Left ventricle myocardium inferior (tissue), 1 donor: Measurements from ENCODE around the gene CAP2. TPM values are rescaled to one million over a fixed set of nuclear protein-coding genes. Genes with fewer than 3 reads are reported as not detected.

Experiments
- DNase-seq: peaks from one replicate; pipeline ENCODE4 v3.0.0-alpha.2; 2020
- H3K27ac ChIP-seq: fragments of 200-600 bp; replicated peaks from 2 replicates; pipeline ENCODE4 v1.8.0; 2021
- H3K27me3 ChIP-seq: fragments of 200-600 bp; 2 replicates; pipeline ENCODE4 v1.8.0; 2021; ENCODE audit warnings: low read depth
- H3K36me3 ChIP-seq: fragments of 200-600 bp; 2 replicates; pipeline ENCODE4 v1.8.0; 2021
- H3K4me1 ChIP-seq: fragments of 200-600 bp; 2 replicates; pipeline ENCODE4 v1.8.0; 2021
- H3K4me3 ChIP-seq: fragments of 200-600 bp; 2 replicates; pipeline ENCODE4 v1.8.0; 2021; ENCODE audit warnings: mild to moderate bottlenecking, moderate library complexity
- H3K9me3 ChIP-seq: fragments of 200-600 bp; replicated peaks from 2 replicates; pipeline ENCODE4 v1.8.0; 2021
- intact Hi-C: fragments of 100-400 bp; cut with micrococcal nuclease; formaldehyde crosslinking; loops from one replicate; pipeline ENCODE4 v1.11.0; 2022
- total RNA-seq: library from RNA; stranded (reverse); fragmentation: NEBNext Ultra II Directional; extraction: Animal tissue kit (Norgen Biotek cat#: 25700); gene quantifications from one replicate; pipeline ENCODE4 v1.2.1, GENCODE V29; 2021
- TF ChIP-seq, protein P1 (sequence below): fragments of 200-600 bp; IDR thresholded peaks from 2 replicates; pipeline ENCODE4 v1.8.0; 2021; ENCODE audit warnings: antibody characterized with exemption, mild to moderate bottlenecking, borderline replicate concordance
- donor health status: DM: no; HTN: yes; CAD: no; lungs with severe emphysema.

Gene CAP2
- total RNA-seq, 1 donor from 2014 or later = 149 TPM

DNA sequence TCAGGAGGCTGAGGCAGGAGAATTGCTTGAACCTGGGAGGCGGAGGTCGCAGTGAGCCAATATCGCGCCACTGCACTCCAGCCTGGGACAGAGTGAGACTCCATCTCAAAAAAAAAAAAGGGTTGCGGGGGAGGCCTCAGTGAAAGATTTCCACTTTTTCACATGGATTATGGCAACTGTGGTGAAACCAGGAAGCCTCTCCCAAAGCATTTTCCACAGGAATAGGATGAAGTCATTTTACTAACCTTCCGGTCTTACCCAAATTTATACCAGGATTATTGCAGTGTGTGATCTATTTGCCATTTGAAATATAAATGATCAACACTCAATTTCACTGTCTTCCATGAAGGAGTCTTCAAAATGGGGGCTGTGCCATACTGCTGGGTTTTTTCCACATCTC lies 113.1 kb downstream of the CAP2 start:
- H3K36me3 ChIP-seq = peaks cover 3% of the 10 kb centered on the region
- H3K27me3 ChIP-seq = no peaks in the 10 kb centered on the region
- no peaks in the 10 kb centered on the region for H3K4me1 ChIP-seq
- H3K4me3 ChIP-seq = no peak overlapping the region
- no peak overlapping the region for H3K27ac ChIP-seq
- H3K9me3 ChIP-seq = no peaks in the 10 kb centered on the region
- no peak for DNase-seq
- TF ChIP-seq, protein P1, sequence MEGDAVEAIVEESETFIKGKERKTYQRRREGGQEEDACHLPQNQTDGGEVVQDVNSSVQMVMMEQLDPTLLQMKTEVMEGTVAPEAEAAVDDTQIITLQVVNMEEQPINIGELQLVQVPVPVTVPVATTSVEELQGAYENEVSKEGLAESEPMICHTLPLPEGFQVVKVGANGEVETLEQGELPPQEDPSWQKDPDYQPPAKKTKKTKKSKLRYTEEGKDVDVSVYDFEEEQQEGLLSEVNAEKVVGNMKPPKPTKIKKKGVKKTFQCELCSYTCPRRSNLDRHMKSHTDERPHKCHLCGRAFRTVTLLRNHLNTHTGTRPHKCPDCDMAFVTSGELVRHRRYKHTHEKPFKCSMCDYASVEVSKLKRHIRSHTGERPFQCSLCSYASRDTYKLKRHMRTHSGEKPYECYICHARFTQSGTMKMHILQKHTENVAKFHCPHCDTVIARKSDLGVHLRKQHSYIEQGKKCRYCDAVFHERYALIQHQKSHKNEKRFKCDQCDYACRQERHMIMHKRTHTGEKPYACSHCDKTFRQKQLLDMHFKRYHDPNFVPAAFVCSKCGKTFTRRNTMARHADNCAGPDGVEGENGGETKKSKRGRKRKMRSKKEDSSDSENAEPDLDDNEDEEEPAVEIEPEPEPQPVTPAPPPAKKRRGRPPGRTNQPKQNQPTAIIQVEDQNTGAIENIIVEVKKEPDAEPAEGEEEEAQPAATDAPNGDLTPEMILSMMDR = no peak
- intact Hi-C loops = no loop called here

DNA sequence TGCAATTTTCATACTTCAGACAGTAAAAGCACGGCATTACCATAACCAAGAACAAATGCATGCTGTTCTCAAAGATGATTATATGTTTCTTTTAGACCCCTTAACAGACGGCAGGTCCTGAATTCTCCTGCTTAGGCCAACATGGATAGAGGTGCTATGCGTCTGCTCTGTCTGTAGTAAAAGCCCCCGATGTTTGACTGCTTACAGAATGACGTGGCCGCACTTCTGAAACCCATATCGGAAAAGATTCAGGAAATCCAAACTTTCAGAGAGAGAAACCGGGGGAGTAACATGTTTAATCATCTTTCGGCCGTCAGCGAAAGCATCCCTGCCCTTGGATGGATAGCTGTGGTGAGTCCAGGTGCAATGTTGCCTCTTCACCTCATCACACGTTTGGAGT lies 113.6 kb downstream of the CAP2 start:
- H3K36me3 ChIP-seq = peaks cover 3% of the 10 kb centered on the region
- H3K27ac ChIP-seq = no peak overlapping the region
- H3K9me3 ChIP-seq = no peaks in the 10 kb centered on the region
- no peak overlapping the region for H3K4me3 ChIP-seq
- H3K4me1 ChIP-seq = no peaks in the 10 kb centered on the region
- DNase-seq = no peak
- TF ChIP-seq, protein P1 = no peak
- no peaks in the 10 kb centered on the region for H3K27me3 ChIP-seq
- intact Hi-C loops = no loop called here

DNA sequence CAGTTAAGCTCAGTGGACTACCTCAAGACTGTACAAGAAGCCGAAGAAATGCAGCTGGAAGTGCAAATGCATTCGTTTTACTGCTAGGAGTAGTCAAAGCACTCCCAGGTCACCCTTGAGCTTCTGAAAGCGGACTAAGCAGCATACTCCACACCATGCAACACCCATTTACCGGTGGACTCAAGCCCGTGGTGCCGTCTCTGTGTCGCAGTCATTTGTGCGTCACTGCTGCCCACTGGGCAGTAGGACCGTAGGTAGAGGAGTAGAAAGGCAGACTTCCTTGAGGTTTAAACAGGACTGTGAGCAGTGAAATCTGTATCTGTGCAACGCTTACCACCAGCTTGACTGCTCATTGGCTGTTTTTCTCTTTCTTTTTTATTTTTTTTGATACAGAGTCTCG lies 117.7 kb downstream of the CAP2 start:
- H3K27me3 ChIP-seq = no peaks in the 10 kb centered on the region
- H3K9me3 ChIP-seq = no peaks in the 10 kb centered on the region
- peaks cover 22% of the 10 kb centered on the region for H3K36me3 ChIP-seq
- H3K4me3 ChIP-seq = no peak overlapping the region
- DNase-seq = no peak
- no peaks in the 10 kb centered on the region for H3K4me1 ChIP-seq
- no peak overlapping the region for H3K27ac ChIP-seq
- TF ChIP-seq, protein P1 = no peak
- intact Hi-C loops = no loop called here

DNA sequence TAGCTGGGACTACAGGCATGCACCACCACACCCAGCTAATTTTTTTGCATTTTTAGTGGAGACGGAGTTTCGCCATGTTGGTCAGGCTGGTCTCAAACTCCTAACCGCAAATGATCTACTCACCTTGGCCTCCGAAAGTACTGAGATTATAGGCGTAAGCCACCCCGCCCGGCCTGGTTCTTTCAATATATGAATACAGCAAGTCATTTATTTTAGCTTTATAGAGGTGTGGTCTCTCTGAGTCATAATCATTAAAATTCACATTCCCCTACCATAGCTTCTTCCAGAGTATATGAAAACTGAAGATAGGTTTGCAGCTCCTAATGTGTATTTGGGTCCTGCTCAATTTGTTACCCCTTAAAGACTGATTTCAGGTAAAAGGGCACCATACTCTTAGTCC lies 118.2 kb downstream of the CAP2 start:
- no peak overlapping the region for H3K4me3 ChIP-seq
- no peaks in the 10 kb centered on the region for H3K4me1 ChIP-seq
- DNase-seq = no peak
- no peaks in the 10 kb centered on the region for H3K9me3 ChIP-seq
- TF ChIP-seq, protein P1 = no peak
- H3K27ac ChIP-seq = no peak overlapping the region
- H3K27me3 ChIP-seq = no peaks in the 10 kb centered on the region
- H3K36me3 ChIP-seq = peaks cover 22% of the 10 kb centered on the region
- intact Hi-C loops = no loop called here

DNA sequence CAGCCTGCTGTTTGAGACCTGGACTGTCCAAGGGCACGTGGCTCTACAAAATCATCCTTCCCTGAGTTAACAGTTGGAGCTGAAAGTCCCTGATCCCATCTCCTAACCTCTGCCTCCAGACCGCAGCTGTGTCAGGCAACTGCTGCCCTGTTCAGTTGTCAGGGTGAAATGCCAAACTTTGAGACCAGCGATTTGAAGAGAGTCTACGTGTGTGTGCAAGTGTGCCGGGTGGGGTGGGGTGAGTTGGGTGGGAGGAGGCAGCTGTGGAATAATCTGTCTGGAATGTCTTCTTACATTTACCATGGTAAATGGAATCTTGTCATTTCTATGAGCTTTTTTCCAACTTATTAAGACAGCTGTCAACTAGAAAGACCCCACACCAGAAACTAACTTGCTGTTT lies 125.7 kb downstream of the CAP2 start:
- Histone ChIP-seq H3K36me3 (peaks cover 14% of the 10 kb centered on the region), H3K27ac (no peak overlapping the region), H3K4me1 (no peaks in the 10 kb centered on the region), H3K4me3 (no peak overlapping the region), H3K9me3 (no peaks in the 10 kb centered on the region), H3K27me3 (no peaks in the 10 kb centered on the region)
- TF ChIP-seq, protein P1 = no peak
- DNase-seq = no peak
- intact Hi-C loops = no loop called here

DNA sequence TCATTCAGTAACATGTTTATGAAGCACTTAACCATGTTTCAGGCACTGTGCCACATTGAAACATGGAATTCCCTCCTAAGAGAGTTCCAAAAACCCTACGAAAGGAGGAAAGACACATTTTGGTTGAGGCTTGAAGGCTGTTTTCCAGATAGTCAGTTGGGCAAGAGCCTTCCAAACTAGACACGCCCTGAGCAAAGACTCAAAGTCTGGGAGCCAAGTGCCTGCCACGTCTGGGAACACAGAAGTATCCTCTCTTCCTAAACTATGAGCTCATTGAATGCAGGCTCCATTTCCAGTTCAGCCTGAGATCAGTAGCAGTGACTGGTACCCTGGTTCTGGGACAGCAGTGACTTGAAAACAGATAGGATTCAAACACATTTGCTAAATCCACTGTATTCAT lies 132.2 kb downstream of the CAP2 start:
- no peaks in the 10 kb centered on the region for H3K9me3 ChIP-seq
- H3K4me1 ChIP-seq = peaks cover 4% of the 10 kb centered on the region
- no peak for DNase-seq
- H3K36me3 ChIP-seq = no peaks in the 10 kb centered on the region
- TF ChIP-seq, protein P1 = no peak
- H3K4me3 ChIP-seq = no peak overlapping the region
- no peaks in the 10 kb centered on the region for H3K27me3 ChIP-seq
- no peak overlapping the region for H3K27ac ChIP-seq
- intact Hi-C loops = no loop called here
